Measurements from ENCODE around the gene DPAGT1. TPM values are rescaled to one million over a fixed set of nuclear protein-coding genes. Genes with fewer than 3 reads are reported as not detected.

DPAGT1 gene
- total RNA-seq, 1 experiment from 2014 or later: 63.5 TPM

DNA sequence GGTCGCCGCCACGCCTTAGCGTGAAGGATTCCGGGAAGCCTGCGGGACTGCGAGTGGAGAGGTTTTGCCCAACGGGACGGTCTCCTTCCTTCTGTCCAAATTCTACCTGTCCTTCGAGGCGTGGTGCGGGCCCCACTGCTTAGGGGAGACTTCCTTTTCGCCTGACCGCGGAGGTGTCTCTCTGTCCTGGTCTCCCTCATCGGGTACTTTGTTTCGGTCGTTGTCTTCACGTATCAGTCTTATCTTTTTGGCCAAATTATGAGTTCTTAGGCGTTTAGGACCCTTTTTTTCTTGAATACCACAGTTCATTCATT lies 20.1 kb upstream of the DPAGT1 start:
- ChIA-PET CTCF (interaction anchor here (0.7 to 2.0 kb wide), 14 partner anchors 10 to 259 kb away, joined by 3 to 11 read pairs (median 4); partner anchors contain the start of gene NLRX1), POLR2A (interaction anchor here (0.7 to 1.0 kb wide), 6 partner anchors 12 to 81 kb away, joined by 3 to 7 read pairs (median 5); partner anchors contain the start of genes C2CD2L and HMBS)
- Mint-ChIP-seq H3K4me1 (peaks cover 19% of the 10 kb centered on the region), H3K36me3 (peaks cover 11% of the 10 kb centered on the region), H3K9me3 (no peaks in the 10 kb centered on the region), H3K4me3 (peak overlapping the region; percentile 97), H3K27ac (peak overlapping the region; percentile 96), H3K27me3 (ENCODE audit: low read depth) (no peaks in the 10 kb centered on the region; the same call in 1 of the 2 replicates)
- no peak for ATAC-seq
- TF ChIP-seq, protein P1, sequence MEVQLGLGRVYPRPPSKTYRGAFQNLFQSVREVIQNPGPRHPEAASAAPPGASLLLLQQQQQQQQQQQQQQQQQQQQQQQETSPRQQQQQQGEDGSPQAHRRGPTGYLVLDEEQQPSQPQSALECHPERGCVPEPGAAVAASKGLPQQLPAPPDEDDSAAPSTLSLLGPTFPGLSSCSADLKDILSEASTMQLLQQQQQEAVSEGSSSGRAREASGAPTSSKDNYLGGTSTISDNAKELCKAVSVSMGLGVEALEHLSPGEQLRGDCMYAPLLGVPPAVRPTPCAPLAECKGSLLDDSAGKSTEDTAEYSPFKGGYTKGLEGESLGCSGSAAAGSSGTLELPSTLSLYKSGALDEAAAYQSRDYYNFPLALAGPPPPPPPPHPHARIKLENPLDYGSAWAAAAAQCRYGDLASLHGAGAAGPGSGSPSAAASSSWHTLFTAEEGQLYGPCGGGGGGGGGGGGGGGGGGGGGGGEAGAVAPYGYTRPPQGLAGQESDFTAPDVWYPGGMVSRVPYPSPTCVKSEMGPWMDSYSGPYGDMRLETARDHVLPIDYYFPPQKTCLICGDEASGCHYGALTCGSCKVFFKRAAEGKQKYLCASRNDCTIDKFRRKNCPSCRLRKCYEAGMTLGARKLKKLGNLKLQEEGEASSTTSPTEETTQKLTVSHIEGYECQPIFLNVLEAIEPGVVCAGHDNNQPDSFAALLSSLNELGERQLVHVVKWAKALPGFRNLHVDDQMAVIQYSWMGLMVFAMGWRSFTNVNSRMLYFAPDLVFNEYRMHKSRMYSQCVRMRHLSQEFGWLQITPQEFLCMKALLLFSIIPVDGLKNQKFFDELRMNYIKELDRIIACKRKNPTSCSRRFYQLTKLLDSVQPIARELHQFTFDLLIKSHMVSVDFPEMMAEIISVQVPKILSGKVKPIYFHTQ (CRISPR knock-in tag; IDR thresholded peaks at IDR 0.05): no peak
- TF ChIP-seq, protein P2, sequence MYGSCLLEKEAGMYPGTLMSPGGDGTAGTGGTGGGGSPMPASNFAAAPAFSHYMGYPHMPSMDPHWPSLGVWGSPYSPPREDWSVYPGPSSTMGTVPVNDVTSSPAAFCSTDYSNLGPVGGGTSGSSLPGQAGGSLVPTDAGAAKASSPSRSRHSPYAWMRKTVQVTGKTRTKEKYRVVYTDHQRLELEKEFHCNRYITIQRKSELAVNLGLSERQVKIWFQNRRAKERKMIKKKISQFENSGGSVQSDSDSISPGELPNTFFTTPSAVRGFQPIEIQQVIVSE (CRISPR knock-in tag; IDR thresholded peaks at IDR 0.05; ENCODE audit: borderline replicate concordance): no peak
- TF ChIP-seq HMGA2 (CRISPR knock-in tag; IDR thresholded peaks at IDR 0.05) (no peak), MYBL2 (CRISPR knock-in tag; IDR thresholded peaks at IDR 0.05) (no peak), GTF2I (CRISPR knock-in tag; conservative IDR thresholded peaks at IDR 0.05) (no peak), TEAD1 (CRISPR knock-in tag; IDR thresholded peaks at IDR 0.05) (0 out of 2 replicates have a peak, but pooled peaks have one; percentile 5), OVOL2 (CRISPR knock-in tag; IDR thresholded peaks at IDR 0.05; ENCODE audit: borderline replicate concordance) (no peak), SMAD3 (CRISPR knock-in tag; IDR thresholded peaks at IDR 0.05; ENCODE audit: borderline replicate concordance) (peak; percentile 6; the same call in 1 of the 2 replicates), NFATC4 (CRISPR knock-in tag; IDR thresholded peaks at IDR 0.05) (no peak), JUN (CRISPR knock-in tag; IDR thresholded peaks at IDR 0.05) (0 out of 2 replicates have a peak, but pooled peaks have one; percentile 34)
- TF ChIP-seq, protein P3, sequence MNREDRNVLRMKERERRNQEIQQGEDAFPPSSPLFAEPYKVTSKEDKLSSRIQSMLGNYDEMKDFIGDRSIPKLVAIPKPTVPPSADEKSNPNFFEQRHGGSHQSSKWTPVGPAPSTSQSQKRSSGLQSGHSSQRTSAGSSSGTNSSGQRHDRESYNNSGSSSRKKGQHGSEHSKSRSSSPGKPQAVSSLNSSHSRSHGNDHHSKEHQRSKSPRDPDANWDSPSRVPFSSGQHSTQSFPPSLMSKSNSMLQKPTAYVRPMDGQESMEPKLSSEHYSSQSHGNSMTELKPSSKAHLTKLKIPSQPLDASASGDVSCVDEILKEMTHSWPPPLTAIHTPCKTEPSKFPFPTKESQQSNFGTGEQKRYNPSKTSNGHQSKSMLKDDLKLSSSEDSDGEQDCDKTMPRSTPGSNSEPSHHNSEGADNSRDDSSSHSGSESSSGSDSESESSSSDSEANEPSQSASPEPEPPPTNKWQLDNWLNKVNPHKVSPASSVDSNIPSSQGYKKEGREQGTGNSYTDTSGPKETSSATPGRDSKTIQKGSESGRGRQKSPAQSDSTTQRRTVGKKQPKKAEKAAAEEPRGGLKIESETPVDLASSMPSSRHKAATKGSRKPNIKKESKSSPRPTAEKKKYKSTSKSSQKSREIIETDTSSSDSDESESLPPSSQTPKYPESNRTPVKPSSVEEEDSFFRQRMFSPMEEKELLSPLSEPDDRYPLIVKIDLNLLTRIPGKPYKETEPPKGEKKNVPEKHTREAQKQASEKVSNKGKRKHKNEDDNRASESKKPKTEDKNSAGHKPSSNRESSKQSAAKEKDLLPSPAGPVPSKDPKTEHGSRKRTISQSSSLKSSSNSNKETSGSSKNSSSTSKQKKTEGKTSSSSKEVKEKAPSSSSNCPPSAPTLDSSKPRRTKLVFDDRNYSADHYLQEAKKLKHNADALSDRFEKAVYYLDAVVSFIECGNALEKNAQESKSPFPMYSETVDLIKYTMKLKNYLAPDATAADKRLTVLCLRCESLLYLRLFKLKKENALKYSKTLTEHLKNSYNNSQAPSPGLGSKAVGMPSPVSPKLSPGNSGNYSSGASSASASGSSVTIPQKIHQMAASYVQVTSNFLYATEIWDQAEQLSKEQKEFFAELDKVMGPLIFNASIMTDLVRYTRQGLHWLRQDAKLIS (CRISPR knock-in tag; IDR thresholded peaks at IDR 0.05; ENCODE audit: borderline replicate concordance): no peak
- TF ChIP-seq, protein P4, sequence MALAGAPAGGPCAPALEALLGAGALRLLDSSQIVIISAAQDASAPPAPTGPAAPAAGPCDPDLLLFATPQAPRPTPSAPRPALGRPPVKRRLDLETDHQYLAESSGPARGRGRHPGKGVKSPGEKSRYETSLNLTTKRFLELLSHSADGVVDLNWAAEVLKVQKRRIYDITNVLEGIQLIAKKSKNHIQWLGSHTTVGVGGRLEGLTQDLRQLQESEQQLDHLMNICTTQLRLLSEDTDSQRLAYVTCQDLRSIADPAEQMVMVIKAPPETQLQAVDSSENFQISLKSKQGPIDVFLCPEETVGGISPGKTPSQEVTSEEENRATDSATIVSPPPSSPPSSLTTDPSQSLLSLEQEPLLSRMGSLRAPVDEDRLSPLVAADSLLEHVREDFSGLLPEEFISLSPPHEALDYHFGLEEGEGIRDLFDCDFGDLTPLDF (CRISPR knock-in tag; IDR thresholded peaks at IDR 0.05): no peak
- TF ChIP-seq, protein P5, sequence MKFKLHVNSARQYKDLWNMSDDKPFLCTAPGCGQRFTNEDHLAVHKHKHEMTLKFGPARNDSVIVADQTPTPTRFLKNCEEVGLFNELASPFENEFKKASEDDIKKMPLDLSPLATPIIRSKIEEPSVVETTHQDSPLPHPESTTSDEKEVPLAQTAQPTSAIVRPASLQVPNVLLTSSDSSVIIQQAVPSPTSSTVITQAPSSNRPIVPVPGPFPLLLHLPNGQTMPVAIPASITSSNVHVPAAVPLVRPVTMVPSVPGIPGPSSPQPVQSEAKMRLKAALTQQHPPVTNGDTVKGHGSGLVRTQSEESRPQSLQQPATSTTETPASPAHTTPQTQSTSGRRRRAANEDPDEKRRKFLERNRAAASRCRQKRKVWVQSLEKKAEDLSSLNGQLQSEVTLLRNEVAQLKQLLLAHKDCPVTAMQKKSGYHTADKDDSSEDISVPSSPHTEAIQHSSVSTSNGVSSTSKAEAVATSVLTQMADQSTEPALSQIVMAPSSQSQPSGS (CRISPR knock-in tag; IDR thresholded peaks at IDR 0.05; ENCODE audit: borderline replicate concordance, low read depth): no peak
- DNase-seq (ENCODE audit: low spot score): no peak

Data from WTC11 (cell line).